Measurements from ENCODE around the gene TNPO2. TPM values are rescaled to one million over a fixed set of nuclear protein-coding genes. Genes with fewer than 3 reads are reported as not detected.
A peak's percentile ranks its signal among the peaks of the same experiment; 100 is the strongest.

Gene TNPO2
- total RNA-seq, 3 donors from 2014 or later = 46.0 to 73.0 (median 70.8) TPM

DNA sequence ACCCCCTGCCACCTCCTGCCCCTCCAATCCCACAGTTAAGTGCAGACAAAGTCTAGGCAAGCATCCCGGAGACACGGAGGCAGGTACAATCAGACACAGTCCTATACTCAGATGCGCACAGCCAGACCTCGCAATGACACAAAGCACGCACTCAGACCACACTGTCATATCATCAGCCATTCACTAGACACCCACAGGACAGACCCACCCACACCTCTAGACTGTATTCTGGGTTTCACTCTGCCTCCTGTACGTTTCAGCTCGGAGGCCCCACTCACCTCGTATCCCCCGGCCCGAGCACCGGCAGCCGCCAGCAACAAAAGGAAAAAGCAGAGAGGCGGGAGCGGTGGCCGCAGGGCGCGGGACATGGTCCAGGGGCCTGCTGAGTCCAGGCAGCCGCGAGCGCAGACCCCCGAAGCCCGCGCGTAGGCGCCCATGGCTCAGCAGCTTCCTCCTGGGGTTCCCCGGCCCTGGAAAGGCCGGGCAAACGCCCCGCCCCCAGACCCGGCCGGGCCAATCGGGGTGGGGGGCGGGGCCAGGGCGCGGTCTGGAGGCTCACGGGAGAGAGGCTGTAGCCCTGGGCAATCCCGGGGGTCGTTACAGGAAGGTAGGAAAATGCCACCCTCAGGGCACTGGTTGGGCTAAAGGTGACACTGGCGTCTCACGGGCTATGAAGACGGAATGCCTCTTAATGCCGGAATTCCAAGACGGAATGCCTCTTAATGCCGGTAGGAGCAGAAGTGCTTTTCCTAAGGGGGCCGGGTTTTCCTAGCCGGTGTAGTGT lies 57.3 kb downstream of the TNPO2 start, which contains the start of the genes MAN2B1 and WDR83:
Gene MAN2B1 (minus strand): TSS at position 478 of the 784 bp plus-strand sequence. CDS start 41 bp downstream, at position 437.
Gene WDR83 (plus strand): TSS at position 543 of the 784 bp plus-strand sequence. CDS start 2,984 bp downstream, outside the sequence.
- Histone ChIP-seq H3K36me3 (no peaks in the 10 kb centered on the region), H3K27ac (peak within 1 kb of the TSS; percentile 56 to 73), H3K4me3 (peak within 1 kb of the TSS; percentile 62 to 89 (median 89)), H3K27me3 (no peaks in the 10 kb centered on the region), H3K9me3 (no peaks in the 10 kb centered on the region), H3K4me1 (peaks cover 13 to 22% of the 10 kb centered on the region in 2 donors)
- intact Hi-C loops (cut with DNase I; ENCODE audit: low total_unique reads) = loop anchor here (2.0 kb wide), 1 partner anchor 76 kb away; no protein-coding TSS in a partner anchor
- DNase-seq (ENCODE audit: low spot score in 2 of 2) = peak; percentile 61 to 68
- TF ChIP-seq, protein P1, sequence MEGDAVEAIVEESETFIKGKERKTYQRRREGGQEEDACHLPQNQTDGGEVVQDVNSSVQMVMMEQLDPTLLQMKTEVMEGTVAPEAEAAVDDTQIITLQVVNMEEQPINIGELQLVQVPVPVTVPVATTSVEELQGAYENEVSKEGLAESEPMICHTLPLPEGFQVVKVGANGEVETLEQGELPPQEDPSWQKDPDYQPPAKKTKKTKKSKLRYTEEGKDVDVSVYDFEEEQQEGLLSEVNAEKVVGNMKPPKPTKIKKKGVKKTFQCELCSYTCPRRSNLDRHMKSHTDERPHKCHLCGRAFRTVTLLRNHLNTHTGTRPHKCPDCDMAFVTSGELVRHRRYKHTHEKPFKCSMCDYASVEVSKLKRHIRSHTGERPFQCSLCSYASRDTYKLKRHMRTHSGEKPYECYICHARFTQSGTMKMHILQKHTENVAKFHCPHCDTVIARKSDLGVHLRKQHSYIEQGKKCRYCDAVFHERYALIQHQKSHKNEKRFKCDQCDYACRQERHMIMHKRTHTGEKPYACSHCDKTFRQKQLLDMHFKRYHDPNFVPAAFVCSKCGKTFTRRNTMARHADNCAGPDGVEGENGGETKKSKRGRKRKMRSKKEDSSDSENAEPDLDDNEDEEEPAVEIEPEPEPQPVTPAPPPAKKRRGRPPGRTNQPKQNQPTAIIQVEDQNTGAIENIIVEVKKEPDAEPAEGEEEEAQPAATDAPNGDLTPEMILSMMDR (IDR thresholded peaks at IDR 0.05) = no peak
- TF ChIP-seq POLR2A (IDR thresholded peaks at IDR 0.05) (no peak), POLR2AphosphoS5 (IDR thresholded peaks at IDR 0.05) (no peak)

DNA sequence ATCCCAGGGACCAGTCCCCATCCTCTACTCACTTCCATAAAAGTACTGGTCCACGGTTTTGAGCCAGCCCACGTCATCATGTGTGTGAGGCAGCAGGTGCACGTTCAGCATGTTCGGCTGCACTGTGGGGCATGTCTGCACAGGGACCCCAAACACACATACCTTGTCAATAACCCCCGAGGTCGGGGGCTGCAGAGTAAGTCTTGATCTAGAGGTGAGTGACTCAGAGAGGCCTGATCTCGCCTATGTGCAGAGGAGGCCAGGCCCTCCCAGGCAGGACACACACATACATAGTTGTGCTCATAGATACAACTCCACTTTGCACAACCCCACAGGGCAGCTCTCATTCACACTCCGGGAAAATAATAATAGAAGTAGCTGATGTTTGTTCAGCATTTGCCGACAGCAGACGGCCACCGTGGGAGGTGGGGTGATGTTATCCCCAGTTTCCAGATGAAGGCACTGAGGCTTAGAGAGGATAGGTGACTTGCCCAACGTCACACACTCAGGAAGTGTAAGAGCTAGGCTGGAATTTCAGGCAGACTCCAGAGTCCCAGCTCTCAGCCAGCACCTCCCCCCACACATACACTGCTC lies 58.0 kb downstream of the TNPO2 start:
- peak overlapping the region in 1 of 2 donors; percentile 56 for H3K27ac ChIP-seq
- no peaks in the 10 kb centered on the region for H3K36me3 ChIP-seq
- no peak for DNase-seq (ENCODE audit: low spot score in 2 of 2)
- H3K9me3 ChIP-seq = no peaks in the 10 kb centered on the region
- H3K4me3 ChIP-seq = peak overlapping the region; percentile 62 to 89 (median 89)
- H3K4me1 ChIP-seq = peaks cover 13 to 22% of the 10 kb centered on the region in 2 donors
- TF ChIP-seq POLR2AphosphoS5 (IDR thresholded peaks at IDR 0.05) (no peak), POLR2A (IDR thresholded peaks at IDR 0.05) (no peak)
- TF ChIP-seq, protein P1 (IDR thresholded peaks at IDR 0.05) = no peak
- intact Hi-C loops (cut with DNase I; ENCODE audit: low total_unique reads) = loop anchor here (2.0 kb wide), 1 partner anchor 75 kb away; no protein-coding TSS in a partner anchor
- H3K27me3 ChIP-seq = no peaks in the 10 kb centered on the region

DNA sequence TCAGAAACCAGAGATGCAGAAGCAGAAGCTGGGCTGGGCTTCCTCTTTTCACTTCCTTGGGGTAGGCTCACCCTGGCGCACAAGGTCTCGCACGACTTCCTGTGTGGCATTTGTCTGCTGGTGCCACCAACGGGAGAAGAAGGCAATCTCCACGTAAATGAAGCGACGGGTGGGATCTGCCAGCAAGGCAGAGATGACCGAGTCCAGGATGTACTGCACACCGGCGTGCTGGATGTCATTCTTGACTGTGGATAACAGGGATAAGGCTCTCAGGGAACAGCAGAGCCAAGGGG lies 58.5 kb downstream of the TNPO2 start:
- Histone ChIP-seq H3K4me1 (peaks cover 8 to 18% of the 10 kb centered on the region in 2 donors), H3K9me3 (no peaks in the 10 kb centered on the region), H3K4me3 (peak overlapping the region in 2 of 3 donors; percentile 89), H3K27me3 (no peaks in the 10 kb centered on the region), H3K36me3 (no peaks in the 10 kb centered on the region), H3K27ac (no peak overlapping the region)
- no peak for DNase-seq (ENCODE audit: low spot score in 2 of 2)
- intact Hi-C loops (cut with DNase I; ENCODE audit: low total_unique reads) = no loop called here
- TF ChIP-seq POLR2A (IDR thresholded peaks at IDR 0.05) = no peak
- no peak for TF ChIP-seq POLR2AphosphoS5 (IDR thresholded peaks at IDR 0.05)
- TF ChIP-seq, protein P1 (IDR thresholded peaks at IDR 0.05) = no peak

DNA sequence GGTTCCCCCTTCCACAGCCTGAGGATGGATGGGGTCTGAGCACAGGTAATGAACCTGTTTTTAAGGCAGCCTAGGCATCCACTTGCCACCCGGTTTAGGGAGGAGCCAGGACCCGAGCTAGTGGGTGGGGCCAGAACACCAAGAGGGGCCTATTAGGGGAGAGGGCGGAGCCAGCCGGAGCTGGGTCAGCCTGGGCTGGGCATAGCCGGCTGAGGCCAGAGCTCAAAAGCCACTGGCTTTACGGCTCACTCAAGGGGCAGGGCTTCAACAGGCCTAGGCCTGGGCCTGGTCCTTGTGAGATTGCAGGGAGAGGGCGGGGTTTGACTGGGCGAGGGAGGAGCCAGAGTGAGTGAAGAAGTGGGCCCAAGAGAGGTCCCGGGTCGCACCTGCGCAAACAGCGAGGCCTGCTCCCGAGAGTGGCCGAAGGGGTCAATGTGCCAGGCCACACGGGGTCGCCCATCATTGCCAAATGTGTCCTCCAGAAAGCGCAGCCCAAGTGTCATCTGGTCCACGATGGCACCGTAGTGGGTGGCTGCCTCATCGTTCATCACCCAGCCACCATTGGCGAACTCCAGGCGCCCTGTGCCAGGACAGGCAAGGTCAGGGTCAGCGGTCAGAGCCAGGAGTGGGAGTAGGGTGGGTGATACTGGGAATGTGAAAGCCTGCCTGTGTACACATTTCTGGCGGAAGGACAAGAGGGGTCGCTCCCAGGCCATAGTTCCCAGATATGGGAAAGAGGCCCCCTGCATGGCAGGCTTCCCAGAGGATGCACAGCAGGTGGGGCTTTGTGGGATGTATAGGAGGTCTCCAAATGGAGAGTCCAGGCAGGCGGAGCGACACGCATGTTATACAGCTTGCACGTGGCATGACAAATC lies 59.1 kb downstream of the TNPO2 start:
- DNase-seq (ENCODE audit: low spot score in 2 of 2) = no peak
- Histone ChIP-seq H3K4me1 (peaks cover 5 to 18% of the 10 kb centered on the region in 2 donors), H3K36me3 (no peaks in the 10 kb centered on the region), H3K27ac (no peak overlapping the region), H3K4me3 (no peak overlapping the region), H3K27me3 (no peaks in the 10 kb centered on the region), H3K9me3 (no peaks in the 10 kb centered on the region)
- TF ChIP-seq, protein P1 (IDR thresholded peaks at IDR 0.05) = no peak
- TF ChIP-seq POLR2AphosphoS5 (IDR thresholded peaks at IDR 0.05) = no peak
- no peak for TF ChIP-seq POLR2A (IDR thresholded peaks at IDR 0.05)
- intact Hi-C loops (cut with DNase I; ENCODE audit: low total_unique reads) = no loop called here
